Activated T-cell treated with anti-CD3 and anti-CD28 coated beads for 48 hours (primary cell): Measurements from ENCODE around the gene TALDO1.

Experiments
- DNase-seq: peaks from one replicate; pipeline ENCODE4 v3.0.0-alpha.2; 2020; ENCODE audit warnings: low read depth

The TALDO1 gene

DNA sequence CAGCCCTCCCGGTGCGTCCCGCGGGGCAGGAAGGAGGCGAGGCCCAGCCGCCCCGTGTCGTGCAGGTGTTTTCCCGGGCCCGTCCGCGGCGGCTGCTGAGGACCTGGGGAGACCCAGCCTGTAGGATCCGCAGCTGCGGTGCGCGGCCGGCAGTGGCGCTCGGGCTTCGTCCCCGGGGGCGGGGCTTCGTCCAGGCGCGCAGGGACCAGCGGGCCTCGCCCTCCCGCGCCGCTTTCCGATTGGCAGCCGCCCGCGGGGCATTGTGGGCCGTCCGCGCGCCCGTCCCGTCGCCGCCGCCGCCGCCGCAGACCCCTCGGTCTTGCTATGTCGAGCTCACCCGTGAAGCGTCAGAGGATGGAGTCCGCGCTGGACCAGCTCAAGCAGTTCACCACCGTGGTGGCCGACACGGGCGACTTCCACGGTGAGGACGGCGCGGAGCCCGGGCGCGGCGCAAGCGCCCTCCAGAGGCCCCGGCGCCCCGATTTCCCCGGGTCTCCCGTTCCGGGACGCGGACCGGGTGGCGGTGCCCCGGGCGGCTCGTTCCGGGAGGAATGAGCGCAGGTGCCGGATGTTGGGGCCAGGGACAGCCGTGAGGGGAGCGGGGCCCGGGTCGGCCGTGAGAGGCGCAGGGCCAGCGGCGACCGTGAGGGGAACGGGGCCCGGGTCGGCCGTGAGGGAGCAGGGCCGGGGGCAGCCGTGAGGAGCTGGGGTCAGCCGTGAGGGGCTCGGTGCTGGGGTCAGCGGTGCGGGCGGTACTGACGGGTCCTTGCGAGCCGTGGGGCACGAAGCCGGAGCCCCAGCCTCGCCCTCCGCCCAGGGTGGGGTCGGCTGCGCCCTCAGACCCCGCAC lies at the start of gene TALDO1:
Gene TALDO1, plus strand, starts transcription at position 307 of the 849 bp plus-strand sequence. Its CDS starts 18 bp downstream, at position 325.
- peak; percentile 91 for DNase-seq

DNA sequence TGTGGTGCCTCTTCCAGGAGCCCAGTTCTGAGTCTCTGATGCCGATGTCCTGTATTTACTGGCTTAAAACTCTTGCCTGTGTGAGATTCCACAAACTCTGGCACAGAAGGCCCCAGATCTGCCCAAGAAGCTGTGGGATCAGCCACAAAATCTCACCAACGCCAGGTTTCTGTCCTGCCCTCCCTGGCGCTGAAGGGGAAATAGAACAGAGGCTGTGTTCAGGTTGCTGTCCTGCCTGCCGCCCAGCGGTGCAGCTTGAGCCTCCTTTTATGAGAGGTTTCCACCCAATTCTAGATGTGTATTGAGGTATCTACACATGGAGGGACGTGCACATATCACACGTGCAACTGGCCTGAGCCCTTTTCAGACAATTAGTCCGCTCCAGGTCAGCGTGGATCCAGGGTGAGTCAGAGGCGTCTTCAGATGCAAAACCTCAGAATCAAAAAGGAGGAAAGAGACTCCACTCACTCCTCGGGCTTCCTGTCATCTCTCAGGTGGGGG lies 49.4 kb upstream of the TALDO1 start:
- DNase-seq, result no peak

DNA sequence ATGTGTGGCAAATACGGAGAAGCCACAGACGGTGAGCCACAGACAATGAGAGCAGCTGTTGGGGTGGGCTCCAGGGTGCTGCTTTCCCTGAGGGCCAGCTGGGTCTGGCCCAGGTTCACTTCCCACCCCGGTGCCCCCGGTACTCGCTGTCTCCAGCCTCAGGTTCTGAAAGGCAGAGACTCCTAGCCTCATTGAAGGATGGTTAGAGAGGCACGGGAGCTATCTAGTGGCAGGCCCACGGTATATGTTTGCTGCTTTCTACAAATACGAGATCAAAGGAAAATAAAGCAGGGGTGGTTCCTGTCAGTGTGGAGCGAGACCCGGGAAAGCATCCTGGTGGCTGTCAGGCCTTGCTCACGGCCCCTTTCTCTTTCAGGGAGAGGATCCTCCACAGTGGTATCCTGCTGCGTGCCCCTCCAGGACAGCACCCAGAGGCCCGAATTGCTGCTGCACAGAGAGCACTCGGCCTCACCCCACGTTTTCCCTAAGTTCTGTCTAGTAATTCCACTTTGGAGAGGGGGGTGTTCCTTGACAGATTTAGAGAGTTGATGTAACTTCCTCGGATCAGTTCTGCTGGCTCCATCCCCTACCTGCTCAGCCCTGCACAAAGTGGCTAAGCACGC lies 48.7 kb upstream of the TALDO1 start:
- DNase-seq, result no peak

DNA sequence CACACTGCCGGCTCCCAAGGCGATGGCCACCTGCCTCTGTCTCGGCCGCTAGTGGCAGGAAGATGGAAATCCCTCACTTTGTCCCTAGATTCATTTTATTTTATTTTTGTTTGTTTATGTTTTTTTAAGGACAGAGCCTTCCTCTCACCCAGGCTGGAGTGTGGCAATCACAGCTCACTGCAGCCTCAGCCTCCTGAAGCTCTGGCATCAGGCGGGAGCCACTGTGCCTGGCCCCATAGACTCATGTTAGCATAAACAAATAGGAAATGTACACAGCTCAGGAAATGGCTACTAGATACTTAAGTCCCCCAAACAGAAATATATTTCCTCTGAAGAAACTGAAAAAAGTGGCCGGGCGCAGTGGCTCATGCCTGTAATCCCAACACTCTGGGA lies 48.2 kb upstream of the TALDO1 start:
- no peak for DNase-seq

DNA sequence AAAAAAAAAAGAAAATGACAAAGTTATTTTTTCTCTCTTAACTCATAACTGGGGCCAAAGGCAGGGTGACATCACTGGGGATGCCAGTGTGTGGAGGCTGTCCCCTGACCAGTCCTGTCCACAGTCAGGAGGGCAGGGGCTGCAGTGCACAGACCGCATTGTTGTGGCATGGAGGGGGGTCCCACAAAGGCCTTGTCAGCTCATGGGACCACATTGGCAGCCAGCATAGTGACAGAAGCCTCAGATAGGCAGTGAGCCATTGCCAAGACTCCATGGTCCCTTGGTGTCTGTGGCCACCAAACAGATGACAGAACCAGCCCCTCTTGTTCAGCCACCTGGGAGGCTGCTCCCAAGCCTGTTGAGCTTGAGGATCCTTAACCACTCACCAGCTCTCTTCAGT lies 47.5 kb upstream of the TALDO1 start:
- DNase-seq, result no peak

DNA sequence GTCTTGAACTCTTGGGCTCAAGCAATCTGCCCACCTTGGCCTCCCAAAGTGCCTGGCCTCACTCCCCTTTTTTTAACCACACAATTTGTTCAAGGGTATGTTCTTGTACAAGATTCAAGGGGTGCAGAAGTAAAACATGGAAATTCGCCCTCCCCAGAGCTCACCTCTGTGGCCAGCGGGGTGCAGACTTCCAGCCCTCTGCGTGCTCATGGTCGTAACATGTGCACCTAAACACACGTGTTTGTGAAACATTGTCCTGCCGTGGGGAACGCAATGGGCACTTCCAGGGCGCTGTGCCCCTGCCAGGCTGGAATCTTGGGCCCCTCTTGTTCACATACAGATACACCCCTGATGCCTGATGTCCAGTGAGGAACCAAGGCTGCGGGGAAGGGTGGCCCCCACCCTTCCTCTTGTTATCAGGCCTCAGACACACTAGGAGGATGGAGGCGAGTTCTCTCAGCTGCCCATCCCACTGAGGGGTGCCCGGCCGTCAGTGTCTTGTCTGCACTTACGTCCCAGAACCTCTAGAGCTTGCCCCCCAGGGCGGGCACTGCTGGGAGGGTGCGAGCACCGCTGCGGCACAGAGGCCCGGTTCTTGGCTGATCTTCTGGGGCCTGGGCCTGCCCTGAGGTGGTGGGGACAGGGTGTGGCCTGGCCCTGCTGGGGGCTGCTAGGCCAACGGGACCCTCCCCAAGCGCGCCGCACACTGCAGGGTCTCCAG lies 45.4 kb upstream of the TALDO1 start:
- DNase-seq, result no peak

DNA sequence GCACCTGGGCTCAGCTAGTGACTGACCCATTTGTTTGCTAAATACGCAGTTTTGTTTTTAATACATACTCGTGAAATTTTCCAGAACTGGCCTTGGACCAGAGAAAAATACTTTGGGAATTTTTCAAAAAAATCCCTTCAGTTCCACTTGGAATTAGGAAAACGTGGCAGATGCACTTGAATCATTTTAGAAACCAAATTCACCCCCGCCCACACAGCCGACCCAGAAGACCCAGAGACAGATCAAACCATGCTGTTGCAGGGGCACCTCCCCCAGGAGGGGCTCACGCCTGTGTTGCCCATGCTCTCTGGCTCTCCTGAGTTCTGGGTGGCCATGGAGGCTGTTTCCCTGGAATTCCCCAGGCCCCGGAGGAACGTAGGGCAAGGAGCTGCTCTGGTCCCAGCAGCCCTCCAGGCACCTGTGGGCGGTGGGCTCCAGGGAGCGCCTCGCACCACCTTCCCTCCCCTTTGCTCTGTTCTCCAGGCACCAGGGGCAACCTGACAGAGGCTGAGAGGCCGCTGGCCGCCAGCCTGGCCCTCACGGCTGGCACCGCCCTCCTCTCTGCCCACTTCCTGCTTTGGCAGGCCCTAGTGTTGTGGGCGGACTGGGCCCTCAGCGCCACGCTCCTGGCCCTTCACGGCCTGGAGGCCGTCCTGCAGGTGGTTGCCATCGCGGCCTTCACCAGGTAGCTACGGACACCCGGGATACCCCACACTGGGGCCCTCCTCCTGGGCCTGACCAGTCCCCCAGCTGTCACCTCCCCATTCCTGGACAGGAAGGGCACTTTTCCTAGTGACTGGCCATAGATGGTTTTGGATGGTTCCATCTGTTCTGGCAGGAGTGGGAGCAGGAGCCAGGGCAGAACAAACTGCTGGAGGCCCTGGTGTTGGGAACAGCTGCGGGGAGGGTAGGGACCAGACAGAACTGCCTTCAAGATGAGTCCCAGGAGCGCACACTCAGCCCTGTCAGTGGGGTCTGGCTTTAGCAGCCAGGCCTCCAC lies 44.5 kb upstream of the TALDO1 start:
- no peak for DNase-seq

DNA sequence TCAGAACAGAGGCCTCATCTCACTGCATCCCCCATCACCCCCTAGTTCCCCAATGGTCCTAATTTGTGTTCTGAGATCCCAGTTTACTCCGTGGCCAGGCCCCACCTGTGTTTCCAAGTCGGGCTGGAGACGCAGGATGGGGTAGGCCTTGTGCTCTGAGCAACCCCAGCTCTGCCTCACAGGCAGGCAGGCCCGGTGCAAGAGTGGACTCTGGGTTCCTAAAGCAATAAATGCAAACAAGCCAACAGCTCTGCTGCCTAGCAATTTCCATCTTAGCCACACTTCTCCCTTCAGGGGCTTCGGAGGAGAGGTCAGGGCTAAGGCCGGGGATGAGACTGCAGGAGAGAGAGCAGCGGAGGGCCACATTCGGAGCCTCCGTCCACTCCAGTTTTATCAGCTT lies 43.8 kb upstream of the TALDO1 start:
- DNase-seq, result no peak

DNA sequence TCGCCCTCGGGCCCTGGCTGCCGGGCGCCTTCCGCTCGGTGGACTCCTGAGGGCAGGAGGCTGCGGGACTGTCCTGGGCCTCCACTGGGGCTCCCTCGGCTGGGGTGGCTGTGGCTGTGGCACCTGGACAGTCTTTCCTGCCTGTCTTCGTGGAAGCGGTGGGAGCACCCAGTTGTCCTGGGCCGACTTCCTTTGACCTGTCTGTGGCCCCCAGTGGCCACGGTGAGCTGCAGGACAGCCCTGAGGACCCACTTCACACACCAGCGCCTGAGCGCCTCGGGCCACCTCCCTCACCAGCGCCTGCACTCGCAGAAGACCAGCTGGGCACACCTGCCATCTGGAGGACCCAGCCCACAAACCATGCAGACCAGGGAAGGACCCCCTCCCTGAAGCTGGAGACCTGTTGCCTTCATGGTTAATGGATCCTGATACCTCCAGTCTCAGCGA lies 43.0 kb upstream of the TALDO1 start:
- DNase-seq, result no peak

DNA sequence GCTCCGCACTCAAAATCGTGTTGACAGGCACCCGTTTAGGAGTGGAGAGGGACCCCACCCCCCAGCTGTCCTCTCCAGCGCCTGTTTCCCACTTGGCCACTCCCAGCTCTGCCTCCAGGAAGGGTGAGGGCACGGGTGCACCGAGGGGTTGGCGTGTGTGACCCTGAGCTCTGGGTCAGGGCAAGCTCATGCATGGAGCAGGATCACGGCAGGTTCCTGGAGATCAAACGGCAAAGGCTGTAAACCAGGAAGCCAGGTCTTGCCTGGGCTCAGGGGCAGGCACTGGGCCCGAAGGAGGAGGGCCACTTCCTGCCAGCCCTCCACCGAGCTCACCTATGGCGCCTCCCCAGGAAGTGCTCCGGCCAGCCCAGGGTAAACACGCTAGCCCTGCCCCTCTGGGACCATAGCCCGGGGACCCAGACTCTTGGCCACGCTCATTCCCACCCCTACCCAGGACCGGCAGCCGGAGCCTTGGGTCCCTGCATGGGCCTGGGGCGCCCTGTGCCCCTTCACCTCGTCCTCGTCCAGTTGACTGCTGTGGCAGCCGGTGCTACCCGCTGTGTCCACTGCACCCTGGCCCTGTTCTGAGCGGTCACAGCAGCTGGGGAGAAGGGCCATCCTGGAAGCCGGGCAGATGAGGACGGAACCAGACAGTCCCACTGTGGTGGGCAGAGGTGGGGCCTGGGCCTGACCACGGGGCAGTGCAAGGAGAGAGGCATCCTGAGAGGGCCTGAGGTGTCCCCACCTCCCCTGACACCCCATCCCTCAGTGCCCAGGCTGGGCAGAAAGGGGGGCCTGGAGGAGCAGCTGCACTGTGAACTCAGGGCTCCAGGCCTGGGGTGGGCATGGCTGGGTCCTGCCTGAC lies 42.3 kb upstream of the TALDO1 start:
- no peak for DNase-seq

DNA sequence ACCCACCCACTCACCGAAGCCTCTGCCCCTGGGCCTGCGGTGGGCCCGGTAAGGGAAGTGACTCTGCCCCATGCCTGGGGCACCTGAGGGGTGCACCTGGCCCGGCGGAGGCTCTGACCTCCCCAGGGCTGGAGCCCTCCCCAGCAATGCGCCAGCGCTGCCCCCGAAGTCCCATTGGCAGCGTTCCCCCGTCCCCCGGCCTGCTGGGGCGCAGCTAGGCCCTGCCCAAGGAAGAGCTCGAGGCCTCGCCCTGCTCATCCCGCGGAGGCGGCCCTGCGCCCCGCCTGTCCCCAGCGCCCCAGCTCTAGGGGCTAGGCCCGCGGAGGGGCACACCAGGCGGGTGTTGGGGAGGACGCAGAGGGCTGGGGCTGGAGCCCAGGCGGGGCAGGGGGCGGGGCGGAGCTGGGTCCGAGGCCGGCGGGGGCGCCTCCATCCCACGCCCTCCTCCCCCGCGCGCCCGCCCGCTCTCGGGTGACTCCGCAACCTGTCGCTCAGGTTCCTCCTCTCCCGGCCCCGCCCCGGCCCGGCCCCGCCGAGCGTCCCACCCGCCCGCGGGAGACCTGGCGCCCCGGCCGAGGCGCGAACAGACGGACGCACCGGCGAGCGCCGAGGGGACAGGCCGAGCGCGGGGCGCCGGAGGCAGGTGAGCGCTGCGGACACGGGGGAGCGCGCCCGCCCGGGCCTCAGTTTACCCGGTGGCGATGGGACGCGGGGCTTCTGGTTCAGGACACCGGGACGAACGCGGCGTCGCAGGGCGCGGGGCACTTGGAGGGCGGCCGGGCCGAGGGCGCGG lies 41.4 kb upstream of the TALDO1 start, which contains the start of gene EPS8L2:
Gene EPS8L2, plus strand, starts transcription at position 586 of the 793 bp plus-strand sequence. CDS start 3,177 bp downstream, outside the sequence.
- no peak for DNase-seq

DNA sequence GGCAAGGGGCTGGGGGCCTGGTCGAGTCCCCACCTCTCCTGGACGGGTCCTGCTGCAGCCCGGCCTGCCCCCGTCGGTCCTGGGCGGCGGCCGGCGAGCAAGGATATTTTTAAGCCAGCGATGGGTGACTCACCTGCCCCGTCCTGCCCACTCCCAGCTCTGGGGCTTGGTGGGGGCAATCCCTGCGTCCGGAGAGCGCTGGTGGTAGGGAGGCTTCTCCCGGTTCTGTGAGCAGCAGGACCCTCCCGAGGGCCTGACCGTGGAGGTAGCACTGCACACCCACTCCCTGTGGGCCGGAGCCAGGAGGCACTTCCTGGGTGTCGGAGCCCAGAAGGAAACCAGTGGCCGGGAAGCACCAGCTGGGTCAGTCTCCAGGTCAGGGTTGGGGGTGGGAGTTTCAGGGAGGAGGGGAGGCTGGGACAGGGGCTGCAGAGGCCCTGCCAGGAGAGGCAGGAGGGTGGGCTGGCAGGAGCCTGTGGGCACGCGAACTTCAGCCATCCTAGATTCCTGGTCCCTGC lies 40.8 kb upstream of the TALDO1 start:
- no peak for DNase-seq

DNA sequence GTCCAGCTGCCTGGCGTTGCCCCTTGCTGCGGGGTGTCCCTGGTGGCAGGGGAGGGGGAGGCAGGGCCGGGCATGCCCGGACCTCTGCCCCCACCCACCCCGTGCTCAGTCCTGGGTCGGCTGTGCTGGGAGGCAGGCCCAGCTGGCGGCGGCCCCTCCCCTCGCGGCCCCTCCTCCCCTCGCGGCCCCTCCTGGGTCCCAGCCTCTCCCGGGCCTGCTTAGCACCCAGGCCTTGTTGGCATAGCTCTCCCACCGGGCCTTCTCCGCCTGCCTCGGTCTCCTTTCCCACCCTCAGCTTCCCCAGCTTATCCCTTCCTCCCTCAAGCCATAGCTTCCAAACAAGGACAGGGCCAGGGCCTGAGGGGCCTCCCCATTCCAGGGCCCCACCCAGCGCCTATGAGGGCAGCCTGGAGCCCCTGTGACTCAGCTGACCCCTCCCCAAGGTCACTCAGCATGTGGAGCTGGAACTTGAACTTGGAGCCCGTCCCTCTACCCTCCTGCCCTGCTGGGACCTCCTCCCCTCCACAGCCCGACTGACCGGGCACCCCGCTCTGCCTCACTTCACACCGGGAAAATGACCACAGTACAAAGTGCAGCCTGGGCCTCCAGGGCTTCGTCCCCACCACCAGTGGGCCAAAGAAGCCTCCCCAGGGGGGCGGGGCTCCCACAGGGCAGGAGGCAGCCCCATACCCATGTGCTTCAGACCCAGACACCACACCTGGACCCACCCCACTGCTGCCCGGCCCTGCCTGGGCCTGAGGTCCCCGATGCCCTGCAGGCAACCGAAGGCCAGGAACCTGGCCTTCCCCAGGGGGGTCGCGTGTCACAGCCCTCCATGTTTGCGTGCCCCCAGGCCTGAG lies 40.1 kb upstream of the TALDO1 start:
- DNase-seq, result no peak

DNA sequence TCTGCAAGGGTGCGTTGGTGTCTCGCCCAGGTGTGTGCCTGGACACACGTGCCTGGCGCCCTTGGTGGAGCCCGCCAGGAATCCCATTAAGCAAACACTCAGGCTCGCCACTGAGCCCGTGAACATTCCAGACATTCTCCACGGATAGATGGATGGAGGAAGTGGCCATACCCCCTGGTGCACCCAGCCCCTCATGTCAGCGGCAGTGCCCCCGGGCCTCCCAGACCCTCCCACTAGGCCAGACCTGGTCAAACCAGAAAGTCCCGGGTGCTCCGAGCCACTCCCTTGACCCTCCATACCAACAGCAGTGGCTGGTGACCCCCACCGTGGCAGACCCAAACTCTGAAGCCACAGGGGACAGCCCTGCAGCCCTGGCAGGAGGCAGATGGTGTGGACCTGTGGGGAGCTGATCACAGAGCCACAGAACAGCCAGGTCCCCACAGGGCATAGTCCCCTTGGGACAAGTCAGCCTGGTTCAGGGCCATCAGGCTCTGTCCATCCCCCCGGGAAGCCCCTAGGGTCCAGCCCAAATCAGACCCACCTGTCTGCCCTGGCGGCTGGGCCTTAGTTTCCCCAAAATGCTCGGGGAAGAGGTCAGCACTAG lies 39.3 kb upstream of the TALDO1 start:
- no peak for DNase-seq

DNA sequence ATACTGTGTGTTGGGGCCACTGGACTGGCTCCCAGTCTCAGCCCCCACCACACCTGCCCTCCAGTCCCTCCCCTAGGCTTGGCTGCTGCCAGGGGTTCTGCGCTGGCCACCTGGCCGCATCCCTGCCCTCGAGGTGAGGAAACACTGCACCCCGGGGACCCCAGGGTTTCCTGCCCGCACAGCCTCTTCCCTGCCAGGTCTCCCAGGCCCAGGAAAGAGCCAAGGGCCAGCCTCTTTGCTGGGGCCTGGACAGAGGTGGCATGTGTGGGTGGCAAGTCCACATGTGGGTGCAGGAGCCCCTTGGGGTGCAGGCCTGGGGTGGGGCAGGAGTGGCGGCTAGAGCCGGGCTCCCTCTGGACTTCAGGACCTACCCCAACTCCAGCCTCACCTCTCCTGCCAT lies 38.8 kb upstream of the TALDO1 start:
- no peak for DNase-seq

DNA sequence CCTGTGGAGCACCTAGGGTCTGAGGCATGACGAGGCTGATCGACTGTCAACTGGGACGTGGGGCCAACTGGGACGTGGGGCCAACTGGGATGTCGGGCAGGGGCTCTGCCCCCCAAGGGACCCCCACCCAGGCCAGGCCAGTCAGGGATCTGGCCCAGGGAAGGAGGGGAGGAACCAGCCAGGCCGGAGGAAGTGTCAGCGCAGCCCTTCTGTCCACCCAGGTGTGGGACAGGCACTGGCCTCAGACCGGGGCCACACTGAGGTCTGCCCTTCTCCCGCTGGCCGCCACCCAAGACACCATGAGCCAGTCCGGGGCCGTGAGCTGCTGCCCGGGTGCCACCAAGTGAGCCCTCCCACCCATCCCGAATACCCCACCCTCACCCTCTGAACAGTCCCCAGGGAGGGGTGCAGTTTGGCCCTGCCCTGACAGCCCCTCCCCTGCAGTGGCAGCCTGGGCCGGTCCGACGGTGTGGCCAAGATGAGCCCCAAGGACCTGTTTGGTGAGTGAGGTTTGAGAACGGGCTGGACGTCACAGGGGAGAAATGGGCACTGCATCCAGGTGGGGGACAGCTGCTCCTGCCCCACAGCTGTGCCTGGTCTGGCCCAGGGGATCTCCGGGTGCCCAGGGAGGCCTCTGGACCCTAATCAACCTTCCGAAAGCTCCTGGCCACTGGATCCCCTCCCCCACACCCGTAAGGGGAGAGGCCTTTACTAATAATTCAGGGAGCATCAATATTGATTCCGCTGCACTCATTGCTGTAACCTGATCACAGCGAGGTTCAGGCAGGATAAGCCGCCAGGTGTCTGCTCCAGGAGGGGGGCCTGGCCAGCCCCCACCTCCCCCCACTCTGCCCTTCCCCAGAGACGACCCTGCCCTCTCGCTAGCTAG lies 37.9 kb upstream of the TALDO1 start:
- DNase-seq, result no peak

DNA sequence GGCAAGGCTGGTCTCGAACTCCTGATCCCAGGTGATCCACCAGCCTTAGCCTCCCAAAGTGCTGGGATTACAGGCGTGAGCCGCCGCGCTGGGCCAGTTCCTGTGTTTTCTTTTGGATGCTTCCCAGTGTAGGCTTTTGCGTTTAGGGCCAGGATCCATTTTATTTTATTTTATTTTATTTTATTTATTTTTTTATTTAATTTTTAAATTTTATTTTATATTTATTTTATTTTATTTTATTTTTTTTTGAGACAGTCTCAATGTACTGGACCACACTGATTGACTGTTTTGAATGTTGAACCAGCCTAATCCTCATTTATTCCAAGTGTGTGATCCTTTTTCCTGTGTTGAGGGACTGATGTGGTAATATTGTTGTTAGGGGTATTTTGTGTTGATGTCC lies 32.8 kb upstream of the TALDO1 start:
- no peak for DNase-seq
